ENCODE results near the gene CCT8L2. TPM values are rescaled to one million over a fixed set of nuclear protein-coding genes. Genes with fewer than 3 reads are reported as not detected.
"Not testable (repeated sequence)": the region's sequence is repeated elsewhere in the genome, so short reads cannot be mapped to it uniquely, and the experiment has no call there.

Gene CCT8L2
- total RNA-seq, 1 experiment from 2014 or later: not detected

GRCh38 chr22:16594026-16594425 is 1.4 kb upstream of the CCT8L2 start:
- Histone ChIP-seq H3K27me3 (replicated peaks; ENCODE audit: insufficient read depth, low read depth, low read length, poor library complexity) (no peaks in the 10 kb centered on the region), H3K36me3 (ENCODE audit: insufficient read depth, low read length, poor library complexity, severe bottlenecking) (no peaks in the 10 kb centered on the region), H3K4me3 (ENCODE audit: low read depth, low read length, poor library complexity, severe bottlenecking) (no peak overlapping the region), H3K4me1 (ENCODE audit: insufficient read depth, low read length, poor library complexity, severe bottlenecking) (no peaks in the 10 kb centered on the region), H3K27ac (ENCODE audit: low read depth, low read length, poor library complexity, severe bottlenecking) (no peak overlapping the region), H3K9me3 (ENCODE audit: low read depth, low read length, poor library complexity, severe bottlenecking) (no peaks in the 10 kb centered on the region)
- no peak for DNase-seq (ENCODE audit: low spot score)
- no TSS peak for BruUV-seq (replicated peaks)
- TF ChIP-seq EZH2 (IDR thresholded peaks at IDR 0.05; ENCODE audit: borderline replicate concordance, low read depth, low read length, poor library complexity, severe bottlenecking) (no peak), CTCF (conservative IDR thresholded peaks at IDR 0.05; ENCODE audit: low read depth, low read length) (no peak)
- ChIA-PET CTCF (no interaction called here), POLR2A (ENCODE audit: low non-redundant PET) (no interaction called here)
- intact Hi-C loops (cut with micrococcal nuclease; ENCODE audit: unreplicated experiment): no loop called here

GRCh38 chr22:16592231-16592630 is 379 bp downstream of the CCT8L2 start:
- BruUV-seq (replicated peaks); POLR2A ChIA-PET (ENCODE audit: low non-redundant PET): not testable (repeated sequence)

GRCh38 chr22:16591136-16591535 is 1.5 kb downstream of the CCT8L2 start:
- CTCF ChIA-PET; H3K27ac ChIP-seq (ENCODE audit: low read depth, low read length, poor library complexity, severe bottlenecking); DNase-seq (ENCODE audit: low spot score); H3K27me3 ChIP-seq (replicated peaks; ENCODE audit: insufficient read depth, low read depth, low read length, poor library complexity); H3K9me3 ChIP-seq (ENCODE audit: low read depth, low read length, poor library complexity, severe bottlenecking); H3K4me1 ChIP-seq (ENCODE audit: insufficient read depth, low read length, poor library complexity, severe bottlenecking); intact Hi-C loops (cut with micrococcal nuclease; ENCODE audit: unreplicated experiment); H3K36me3 ChIP-seq (ENCODE audit: insufficient read depth, low read length, poor library complexity, severe bottlenecking); H3K4me3 ChIP-seq (ENCODE audit: low read depth, low read length, poor library complexity, severe bottlenecking); BruUV-seq (replicated peaks); POLR2A ChIA-PET (ENCODE audit: low non-redundant PET): not testable (repeated sequence)

More at GRCh38 chr22:16592231-16592630, 379 bp downstream of the CCT8L2 start:
- H3K27ac ChIP-seq (ENCODE audit: low read depth, low read length, poor library complexity, severe bottlenecking); DNase-seq (ENCODE audit: low spot score); CTCF ChIA-PET; H3K9me3 ChIP-seq (ENCODE audit: low read depth, low read length, poor library complexity, severe bottlenecking); H3K4me1 ChIP-seq (ENCODE audit: insufficient read depth, low read length, poor library complexity, severe bottlenecking); H3K4me3 ChIP-seq (ENCODE audit: low read depth, low read length, poor library complexity, severe bottlenecking); H3K36me3 ChIP-seq (ENCODE audit: insufficient read depth, low read length, poor library complexity, severe bottlenecking); intact Hi-C loops (cut with micrococcal nuclease; ENCODE audit: unreplicated experiment); H3K27me3 ChIP-seq (replicated peaks; ENCODE audit: insufficient read depth, low read depth, low read length, poor library complexity): not testable (repeated sequence)

- CTCF ChIA-PET: no interaction called here
- H3K9me3 ChIP-seq (ENCODE audit: low read depth, low read length, poor library complexity, severe bottlenecking): peaks cover 8% of the 10 kb centered on the region
- TF ChIP-seq EZH2 (IDR thresholded peaks at IDR 0.05; ENCODE audit: borderline replicate concordance, low read depth, low read length, poor library complexity, severe bottlenecking): no peak
- TF ChIP-seq CTCF (conservative IDR thresholded peaks at IDR 0.05; ENCODE audit: low read depth, low read length): no peak
- H3K36me3 ChIP-seq (ENCODE audit: insufficient read depth, low read length, poor library complexity, severe bottlenecking): no peaks in the 10 kb centered on the region
- BruUV-seq (replicated peaks): no TSS peak
- DNase-seq (ENCODE audit: low spot score): no peak
- H3K27me3 ChIP-seq (replicated peaks; ENCODE audit: insufficient read depth, low read depth, low read length, poor library complexity): no peaks in the 10 kb centered on the region
- intact Hi-C loops (cut with micrococcal nuclease; ENCODE audit: unreplicated experiment): no loop called here
- H3K4me3 ChIP-seq (ENCODE audit: low read depth, low read length, poor library complexity, severe bottlenecking): no peak overlapping the region
- POLR2A ChIA-PET (ENCODE audit: low non-redundant PET): no interaction called here
- H3K27ac ChIP-seq (ENCODE audit: low read depth, low read length, poor library complexity, severe bottlenecking): no peak overlapping the region
- H3K4me1 ChIP-seq (ENCODE audit: insufficient read depth, low read length, poor library complexity, severe bottlenecking): no peaks in the 10 kb centered on the region
These were observed 5.6 kb downstream of the CCT8L2 start for GRCh38 chr22:16586991-16587390.

Data from A673 (cell line).